HCT116 (cell line): Measurements from ENCODE around the gene LRP1B. TPM values are rescaled to one million over a fixed set of nuclear protein-coding genes. Genes with fewer than 3 reads are reported as not detected.

Experiments used
- ATAC-seq: fragments of 200-7000 bp; cut with Tn5 transposase; 2 replicates; pipeline ENCODE4 v1.9.1; 2020; ENCODE audit warnings: mild to moderate bottlenecking, moderate library complexity
- BruUV-seq: library from RNA; stranded (reverse); fragments of 400-500 nt; replicated peaks from 2 replicates; lab custom pipeline; 2021; lab: Mats Ljungman, UMichigan
- CTCF ChIA-PET: fragments of 300-600 bp; sonication (Branson Sonifier 250); formaldehyde crosslinking; loops from one replicate; lab custom pipeline; 2021; ENCODE audit warnings: antibody characterized with exemption; lab: Charles Lee
- POLR2A ChIA-PET: fragments of 300-600, 350-600 bp; sonication (Branson Sonifier 250); formaldehyde crosslinking; loops from one replicate; lab custom pipeline; 2021; ENCODE audit warnings: antibody characterized with exemption; lab: Charles Lee
- RAD21 ChIA-PET, 2 experiments: fragments of 300-600 bp; sonication (Branson Sonifier 250); formaldehyde crosslinking; loops; one replicate each; lab custom pipeline; 2023; ENCODE audit warnings: low total read pairs in 2 of 2; ENCODE audit not compliant: uncharacterized antibody in 2 of 2, unreplicated experiment in 2 of 2, low non-redundant PET in 1 of 2; lab: Charles Lee
- DNase-seq: peaks from one replicate; pipeline ENCODE4 v3.0.0-alpha.2; 2010; ENCODE audit warnings: low read depth, low spot score
- H2AFZ ChIP-seq: fragments of 200-600 bp; shearing (Covaris generic), sonication (generic); 2 replicates; pipeline ENCODE4 v1.6.1; 2017; ENCODE audit warnings: low read depth, mixed run types, mixed read lengths, antibody characterized with exemption, low read length; ENCODE audit not compliant: poor library complexity, severe bottlenecking
- H3K27ac ChIP-seq: 2 replicates; pipeline ENCODE4 v1.5.1; 2012; ENCODE audit warnings: low read depth, low read length
- H3K27me3 ChIP-seq: fragments of 200-600 bp; sonication (generic); 2 replicates; pipeline ENCODE4 v1.6.1; 2016; ENCODE audit warnings: mixed run types, low read length, mixed read lengths; ENCODE audit not compliant: insufficient read depth
- H3K36me3 ChIP-seq, 2 experiments: fragments of 200-500 bp in 1 of 2; fragments of 200-600 bp in 1 of 2; sonication (Bioruptor generic) in 1 of 2; sonication (generic) in 1 of 2; 2 replicates each; pipeline versions ENCODE4 v1.5.1 to v1.6.1; 2014 to 2016; ENCODE audit warnings: low read length in 2 of 2, inconsistent platforms in 1 of 2, mixed read lengths in 1 of 2, mixed run types in 1 of 2; ENCODE audit not compliant: insufficient read depth in 2 of 2, control insufficient read depth in 1 of 2
- H3K4me1 ChIP-seq, 2 experiments: fragments of 200-600 bp in 1 of 2; sonication (generic) in 1 of 2; 2 replicates each; pipeline versions ENCODE4 v1.5.1 to v1.6.1; 2012 to 2017; ENCODE audit warnings: low read length in 2 of 2, inconsistent platforms in 1 of 2, mild to moderate bottlenecking in 1 of 2, mixed read lengths in 1 of 2, mixed run types in 1 of 2, moderate library complexity in 1 of 2; ENCODE audit not compliant: insufficient read depth in 2 of 2, control insufficient read depth in 1 of 2
- H3K4me2 ChIP-seq: fragments of 200-600 bp; sonication (generic); 2 replicates; pipeline ENCODE4 v1.6.1; 2017; ENCODE audit warnings: mixed run types, low read length, mixed read lengths
- H3K4me3 ChIP-seq, 2 experiments: fragments of 200-600 bp in 1 of 2; sonication (generic) in 1 of 2; replicated peaks in 1 of 2; 2 replicates each; pipeline ENCODE4 v1.5.1; 2011 to 2016; ENCODE audit warnings: low read length in 2 of 2, control low read depth in 1 of 2, low read depth in 1 of 2, mild to moderate bottlenecking in 1 of 2, mixed read lengths in 1 of 2, mixed run types in 1 of 2
- H3K79me2 ChIP-seq: fragments of 200-600 bp; sonication (generic); 2 replicates; pipeline ENCODE4 v1.6.1; 2017; ENCODE audit warnings: mild to moderate bottlenecking, mixed run types, low read length, moderate library complexity, mixed read lengths; ENCODE audit not compliant: insufficient read depth
- H3K9ac ChIP-seq: fragments of 200-600 bp; sonication (generic); 2 replicates; pipeline ENCODE4 v1.6.1; 2016; ENCODE audit warnings: low read length, mixed read lengths
- H3K9me2 ChIP-seq: fragments of 200-600 bp; sonication (generic), shearing (Covaris generic); 2 replicates; pipeline ENCODE4 v1.6.1; 2017; ENCODE audit warnings: mixed run types, mild to moderate bottlenecking, moderate library complexity; ENCODE audit not compliant: insufficient read depth
- H3K9me3 ChIP-seq, 2 experiments: fragments of 200-500 bp in 1 of 2; fragments of 200-600 bp in 1 of 2; sonication (Bioruptor generic) in 1 of 2; sonication (generic) in 1 of 2; 2 replicates each; pipeline ENCODE4 v1.6.1; 2014 to 2017; ENCODE audit warnings: low read length in 2 of 2, mixed read lengths in 2 of 2, inconsistent platforms in 1 of 2, low read depth in 1 of 2, mild to moderate bottlenecking in 1 of 2, mixed run types in 1 of 2, moderate library complexity in 1 of 2; ENCODE audit not compliant: control insufficient read depth in 1 of 2, insufficient read depth in 1 of 2
- H4K20me1 ChIP-seq: fragments of 200-600 bp; sonication (generic), shearing (Covaris generic); 2 replicates; pipeline ENCODE4 v1.6.1; 2017; ENCODE audit warnings: mixed run types, mild to moderate bottlenecking, moderate library complexity; ENCODE audit not compliant: insufficient read depth
- EZH2phosphoT487 ChIP-seq: fragments of 200-600 bp; IDR thresholded peaks from 2 replicates; pipeline ENCODE4 v1.6.1; 2018; ENCODE audit warnings: antibody characterized with exemption, borderline replicate concordance
- MAX ChIP-seq: IDR thresholded peaks from 2 replicates; pipeline ENCODE4 v1.6.1; 2012
- POLR2AphosphoS5 ChIP-seq: IDR thresholded peaks from 2 replicates; pipeline ENCODE4 v1.6.1; 2011; ENCODE audit warnings: mild to moderate bottlenecking, low read depth, low read length, moderate library complexity
- RAD21 ChIP-seq: IDR thresholded peaks from 2 replicates; pipeline ENCODE4 v1.6.1; 2012; ENCODE audit warnings: low read depth, mild to moderate bottlenecking
- SRF ChIP-seq: IDR thresholded peaks from 2 replicates; pipeline ENCODE4 v1.6.1; 2012; ENCODE audit warnings: low read depth
- YY1 ChIP-seq: IDR thresholded peaks from 2 replicates; pipeline ENCODE4 v1.6.1; 2011; ENCODE audit warnings: low read length, low read depth, moderate library complexity, mild to moderate bottlenecking; ENCODE audit not compliant: insufficient replicate concordance; ENCODE audit errors: extremely low read depth
- ZFX ChIP-seq: fragments of 450-650 bp; IDR thresholded peaks from 2 replicates; pipeline ENCODE4 v1.6.1; 2017
- ZNF274 ChIP-seq: fragments of 200-500 bp; sonication (Bioruptor generic); IDR thresholded peaks from 2 replicates; pipeline ENCODE4 v1.6.1; 2014; ENCODE audit warnings: mild to moderate bottlenecking, low read depth, low read length, inconsistent platforms
- intact Hi-C: fragments of 100-400 bp; cut with micrococcal nuclease; formaldehyde crosslinking; loops from 2 replicates; pipeline ENCODE4 v1.10.0; 2022
- total RNA-seq: library from RNA; stranded (reverse); gene quantifications from one replicate; pipeline ENCODE4 v1.2.1, GENCODE V29; 2021; ENCODE audit not compliant: unreplicated experiment
- TF ChIP-seq, protein P1 (sequence below): IDR thresholded peaks from 2 replicates; pipeline ENCODE4 v1.6.1; 2011; ENCODE audit warnings: mild to moderate bottlenecking, low read length, moderate library complexity; ENCODE audit not compliant: insufficient replicate concordance; ENCODE audit errors: extremely low read depth

LRP1B gene
- total RNA-seq, 1 experiment from 2014 or later, result 0.34 TPM

GRCh38 chr2:140473851-140474250 lies 1657.0 kb downstream of the LRP1B start:
- Histone ChIP-seq H3K36me3 (no peaks in the 10 kb centered on the region), H3K27me3 (no peaks in the 10 kb centered on the region), H3K27ac (no peak overlapping the region), H3K4me2 (no peak overlapping the region), H3K9me2 (no peaks in the 10 kb centered on the region), H3K9me3 (no peaks in the 10 kb centered on the region), H3K4me1 (no peaks in the 10 kb centered on the region), H2AFZ (no peak overlapping the region), H3K79me2 (no peaks in the 10 kb centered on the region)
- no peak for DNase-seq
- RAD21 ChIA-PET, result no interaction called here
- TF ChIP-seq MAX (no peak), POLR2AphosphoS5 (no peak), YY1 (no peak), RAD21 (no peak)
- TF ChIP-seq, all 23 proteins: peak for 0
- intact Hi-C loops, result no loop called here
- Histone ChIP-seq H3K9ac (no peak overlapping the region), H4K20me1 (no peaks in the 10 kb centered on the region), H3K4me3 (no peak overlapping the region)
- ChIA-PET POLR2A (no interaction called here), CTCF (no interaction called here)
- BruUV-seq, result no TSS peak
- ATAC-seq, result no peak

DNA sequence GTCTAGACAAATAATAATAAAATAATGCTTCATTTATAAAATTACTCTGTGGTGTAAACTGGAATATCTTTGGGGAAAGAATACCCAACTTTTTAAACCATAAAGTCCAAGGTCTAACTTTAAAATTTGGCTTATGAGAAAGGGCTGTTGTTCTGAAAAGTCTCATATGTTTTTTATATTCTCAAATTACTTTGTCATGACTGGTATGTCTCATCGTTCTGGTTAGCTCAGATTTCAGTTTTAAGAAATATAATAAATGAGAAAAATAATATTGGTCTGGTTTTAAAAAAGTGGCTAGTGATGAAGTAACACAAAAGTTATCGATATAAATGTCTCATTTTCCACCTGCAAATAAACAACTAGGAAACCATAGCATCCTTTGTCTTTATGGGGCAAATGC lies 1658.1 kb downstream of the LRP1B start:
- H3K4me1 ChIP-seq, result no peaks in the 10 kb centered on the region
- H3K9me3 ChIP-seq, result no peaks in the 10 kb centered on the region
- no TSS peak for BruUV-seq
- H3K9ac ChIP-seq, result no peak overlapping the region
- no peaks in the 10 kb centered on the region for H3K79me2 ChIP-seq
- no peaks in the 10 kb centered on the region for H3K27me3 ChIP-seq
- no peaks in the 10 kb centered on the region for H4K20me1 ChIP-seq
- no peaks in the 10 kb centered on the region for H3K9me2 ChIP-seq
- H3K4me3 ChIP-seq, result no peak overlapping the region
- no peak for TF ChIP-seq ZNF274
- TF ChIP-seq EZH2phosphoT487, result no peak
- TF ChIP-seq SRF, result no peak
- no peak for TF ChIP-seq POLR2AphosphoS5
- TF ChIP-seq, protein P1, sequence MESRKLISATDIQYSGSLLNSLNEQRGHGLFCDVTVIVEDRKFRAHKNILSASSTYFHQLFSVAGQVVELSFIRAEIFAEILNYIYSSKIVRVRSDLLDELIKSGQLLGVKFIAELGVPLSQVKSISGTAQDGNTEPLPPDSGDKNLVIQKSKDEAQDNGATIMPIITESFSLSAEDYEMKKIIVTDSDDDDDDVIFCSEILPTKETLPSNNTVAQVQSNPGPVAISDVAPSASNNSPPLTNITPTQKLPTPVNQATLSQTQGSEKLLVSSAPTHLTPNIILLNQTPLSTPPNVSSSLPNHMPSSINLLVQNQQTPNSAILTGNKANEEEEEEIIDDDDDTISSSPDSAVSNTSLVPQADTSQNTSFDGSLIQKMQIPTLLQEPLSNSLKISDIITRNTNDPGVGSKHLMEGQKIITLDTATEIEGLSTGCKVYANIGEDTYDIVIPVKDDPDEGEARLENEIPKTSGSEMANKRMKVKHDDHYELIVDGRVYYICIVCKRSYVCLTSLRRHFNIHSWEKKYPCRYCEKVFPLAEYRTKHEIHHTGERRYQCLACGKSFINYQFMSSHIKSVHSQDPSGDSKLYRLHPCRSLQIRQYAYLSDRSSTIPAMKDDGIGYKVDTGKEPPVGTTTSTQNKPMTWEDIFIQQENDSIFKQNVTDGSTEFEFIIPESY, result no peak
- no peak for TF ChIP-seq ZFX
- no peak for TF ChIP-seq RAD21
- intact Hi-C loops, result no loop called here
- no peak overlapping the region for H2AFZ ChIP-seq
- RAD21 ChIA-PET, result no interaction called here
- CTCF ChIA-PET, result no interaction called here
- POLR2A ChIA-PET, result no interaction called here
- no peaks in the 10 kb centered on the region for H3K36me3 ChIP-seq
- DNase-seq, result no peak
- H3K27ac ChIP-seq, result no peak overlapping the region
- H3K4me2 ChIP-seq, result no peak overlapping the region
- no peak for ATAC-seq
